DOHH2 (cell line): Measurements from ENCODE around the gene EDN1.
"Not testable (repeated sequence)": the region's sequence is repeated elsewhere in the genome, so short reads cannot be mapped to it uniquely, and the experiment has no call there.

ENCODE experiments used
- H3F3A ChIP-seq: fragments of 200-600 bp; sonication (generic), shearing (Covaris generic); 2 replicates; pipeline ENCODE4 v1.6.0; 2016; ENCODE audit warnings: antibody characterized with exemption, mild to moderate bottlenecking; ENCODE audit not compliant: control insufficient read depth, insufficient read depth
- H3K27ac ChIP-seq: fragments of 200-600 bp; sonication (generic); 2 replicates; pipeline ENCODE4 v1.5.1; 2014; ENCODE audit warnings: low read depth, mild to moderate bottlenecking, low read length, moderate library complexity
- H3K27me3 ChIP-seq: fragments of 200-600 bp; sonication (generic); 2 replicates; pipeline ENCODE4 v1.6.1; 2014; ENCODE audit warnings: mild to moderate bottlenecking, low read length, mixed read lengths; ENCODE audit not compliant: control insufficient read depth
- H3K36me3 ChIP-seq: fragments of 200-600 bp; sonication (generic); 2 replicates; pipeline ENCODE4 v1.6.1; 2014; ENCODE audit warnings: mild to moderate bottlenecking, low read length, moderate library complexity, mixed read lengths; ENCODE audit not compliant: control insufficient read depth
- H3K4me1 ChIP-seq: fragments of 200-600 bp; sonication (generic); 2 replicates; pipeline ENCODE4 v1.6.1; 2014; ENCODE audit warnings: mild to moderate bottlenecking, low read length, mixed read lengths; ENCODE audit not compliant: control insufficient read depth
- H3K4me2 ChIP-seq: fragments of 200-600 bp; sonication (generic); 2 replicates; pipeline ENCODE4 v1.6.0; 2014; ENCODE audit warnings: mild to moderate bottlenecking, low read length, moderate library complexity
- H3K4me3 ChIP-seq: fragments of 200-600 bp; sonication (generic); 2 replicates; pipeline ENCODE4 v1.5.1; 2014; ENCODE audit warnings: mild to moderate bottlenecking, low read length, mixed read lengths
- H3K79me2 ChIP-seq: fragments of 200-600 bp; sonication (generic); 2 replicates; pipeline ENCODE4 v1.6.1; 2014; ENCODE audit warnings: mild to moderate bottlenecking, low read length, mixed read lengths; ENCODE audit not compliant: control insufficient read depth
- H3K9me2 ChIP-seq: fragments of 200-600 bp; sonication (generic); replicated peaks from 2 replicates; pipeline ENCODE4 v1.6.1; 2014; ENCODE audit warnings: mild to moderate bottlenecking, low read length, mixed read lengths; ENCODE audit not compliant: control insufficient read depth
- H3K9me3 ChIP-seq: fragments of 200-600 bp; sonication (generic); 2 replicates; pipeline ENCODE4 v1.6.1; 2014; ENCODE audit warnings: antibody characterized with exemption, low read length, mixed read lengths; ENCODE audit not compliant: control insufficient read depth, insufficient read depth
- H4K20me1 ChIP-seq: fragments of 200-600 bp; sonication (generic); 2 replicates; pipeline ENCODE4 v1.6.0; 2014; ENCODE audit warnings: low read depth, mild to moderate bottlenecking, antibody characterized with exemption, low read length, moderate library complexity; ENCODE audit not compliant: control insufficient read depth, insufficient read depth
- EZH2phosphoT487 ChIP-seq: fragments of 200-600 bp; sonication (generic); IDR thresholded peaks from 2 replicates; pipeline ENCODE4 v1.6.1; 2017; ENCODE audit warnings: borderline replicate concordance, mild to moderate bottlenecking, antibody characterized with exemption, low read length, moderate library complexity, mixed read lengths
- TF ChIP-seq, protein P1 (sequence below): fragments of 200-600 bp; sonication (generic); IDR thresholded peaks from one replicate; pipeline ENCODE4 v1.5.1; 2014; ENCODE audit warnings: antibody characterized with exemption, mild to moderate bottlenecking, low read depth, low read length; ENCODE audit not compliant: poor library complexity, severe bottlenecking

EDN1 gene

DNA sequence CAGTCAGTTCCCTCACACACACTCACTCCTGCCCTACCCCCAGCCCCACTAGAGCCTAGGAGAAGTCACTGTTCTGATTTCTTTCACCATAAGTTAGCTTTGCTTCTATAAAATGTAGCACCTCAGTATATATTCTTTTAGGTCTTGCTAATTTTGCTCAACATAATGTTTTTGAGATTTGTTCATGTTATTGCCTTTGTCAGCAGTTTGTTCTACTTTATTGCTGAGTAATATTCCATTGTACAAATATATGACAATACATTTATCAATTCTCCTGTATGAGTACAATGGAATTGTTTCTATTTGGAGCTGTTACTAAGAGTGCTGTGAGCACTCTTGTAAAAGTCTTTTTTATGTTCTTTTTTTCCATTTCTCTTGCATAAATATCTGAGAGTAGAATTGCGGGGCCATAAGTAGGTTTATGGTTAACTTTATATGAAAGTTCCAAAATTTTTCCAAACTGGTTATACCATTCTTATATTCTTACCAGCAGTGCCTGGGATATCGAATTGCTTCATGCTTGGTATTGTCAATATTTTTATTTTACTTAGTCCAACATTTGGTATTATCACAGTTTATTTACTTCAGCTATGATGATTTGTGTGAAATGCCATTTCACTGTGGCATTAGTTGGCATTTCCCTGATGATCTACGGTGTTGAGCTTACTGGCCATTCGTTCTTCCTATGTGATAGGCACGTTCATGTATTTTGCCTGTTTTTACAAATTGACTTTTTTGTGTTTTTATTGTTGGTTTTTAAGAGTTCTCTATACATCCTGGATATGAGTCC lies 25.3 kb downstream of the EDN1 start:
- H3K79me2 ChIP-seq = no peaks in the 10 kb centered on the region
- no peak overlapping the region for H3K27ac ChIP-seq
- no peaks in the 10 kb centered on the region for H3K9me3 ChIP-seq

DNA sequence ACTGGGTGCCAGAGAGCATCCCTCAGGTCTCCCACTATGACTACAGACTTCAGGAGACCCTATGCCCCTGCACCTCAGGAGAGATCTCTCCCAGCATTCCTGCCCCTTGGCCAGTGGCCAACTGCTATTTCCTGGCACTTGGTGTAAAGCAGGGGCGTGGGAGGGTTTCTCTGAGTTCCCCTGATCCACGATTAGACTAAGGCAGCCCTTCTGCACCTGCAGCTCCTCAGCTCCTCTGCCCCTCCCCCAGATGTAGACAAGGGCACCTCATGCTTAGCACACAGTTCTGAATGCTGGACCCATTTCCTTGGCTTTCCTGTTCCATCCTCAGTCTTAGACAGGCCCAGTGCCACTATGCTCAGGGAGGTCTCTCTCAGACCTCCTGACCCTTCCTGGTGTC lies 28.6 kb downstream of the EDN1 start:
- H3F3A ChIP-seq = no peaks in the 10 kb centered on the region
- H3K4me1 ChIP-seq = no peaks in the 10 kb centered on the region
- no peaks in the 10 kb centered on the region for H3K79me2 ChIP-seq
- no peaks in the 10 kb centered on the region for H3K9me3 ChIP-seq
- H3K27ac ChIP-seq = no peak overlapping the region
- no peak overlapping the region for H3K4me2 ChIP-seq
- TF ChIP-seq, protein P1, sequence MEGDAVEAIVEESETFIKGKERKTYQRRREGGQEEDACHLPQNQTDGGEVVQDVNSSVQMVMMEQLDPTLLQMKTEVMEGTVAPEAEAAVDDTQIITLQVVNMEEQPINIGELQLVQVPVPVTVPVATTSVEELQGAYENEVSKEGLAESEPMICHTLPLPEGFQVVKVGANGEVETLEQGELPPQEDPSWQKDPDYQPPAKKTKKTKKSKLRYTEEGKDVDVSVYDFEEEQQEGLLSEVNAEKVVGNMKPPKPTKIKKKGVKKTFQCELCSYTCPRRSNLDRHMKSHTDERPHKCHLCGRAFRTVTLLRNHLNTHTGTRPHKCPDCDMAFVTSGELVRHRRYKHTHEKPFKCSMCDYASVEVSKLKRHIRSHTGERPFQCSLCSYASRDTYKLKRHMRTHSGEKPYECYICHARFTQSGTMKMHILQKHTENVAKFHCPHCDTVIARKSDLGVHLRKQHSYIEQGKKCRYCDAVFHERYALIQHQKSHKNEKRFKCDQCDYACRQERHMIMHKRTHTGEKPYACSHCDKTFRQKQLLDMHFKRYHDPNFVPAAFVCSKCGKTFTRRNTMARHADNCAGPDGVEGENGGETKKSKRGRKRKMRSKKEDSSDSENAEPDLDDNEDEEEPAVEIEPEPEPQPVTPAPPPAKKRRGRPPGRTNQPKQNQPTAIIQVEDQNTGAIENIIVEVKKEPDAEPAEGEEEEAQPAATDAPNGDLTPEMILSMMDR = no peak
- TF ChIP-seq EZH2phosphoT487 = no peak
- H3K27me3 ChIP-seq = peaks cover 2% of the 10 kb centered on the region; the same call in 1 of the 2 replicates
- H3K9me2 ChIP-seq = no peaks in the 10 kb centered on the region
- no peak overlapping the region for H3K4me3 ChIP-seq
- no peaks in the 10 kb centered on the region for H4K20me1 ChIP-seq
- no peaks in the 10 kb centered on the region for H3K36me3 ChIP-seq

More for the DNA sequence above, 25.3 kb downstream of the EDN1 start:
- TF ChIP-seq, protein P1 = no peak
- TF ChIP-seq EZH2phosphoT487 = no peak
- Histone ChIP-seq H3K36me3 (no peaks in the 10 kb centered on the region), H3K4me2 (no peak overlapping the region), H3K9me2 (no peaks in the 10 kb centered on the region), H3K4me3 (no peak overlapping the region), H4K20me1 (no peaks in the 10 kb centered on the region), H3F3A (no peaks in the 10 kb centered on the region), H3K27me3 (peaks cover 2% of the 10 kb centered on the region; the same call in 1 of the 2 replicates), H3K4me1 (no peaks in the 10 kb centered on the region)

GRCh38 chr6:12320074-12320473 lies 29.9 kb downstream of the EDN1 start:
- H3K36me3 ChIP-seq, H3K9me3 ChIP-seq, H3K4me2 ChIP-seq, H3K4me3 ChIP-seq, H3K79me2 ChIP-seq, H4K20me1 ChIP-seq, H3K27ac ChIP-seq, H3F3A ChIP-seq, H3K27me3 ChIP-seq, H3K4me1 ChIP-seq, H3K9me2 ChIP-seq: not testable (repeated sequence)

DNA sequence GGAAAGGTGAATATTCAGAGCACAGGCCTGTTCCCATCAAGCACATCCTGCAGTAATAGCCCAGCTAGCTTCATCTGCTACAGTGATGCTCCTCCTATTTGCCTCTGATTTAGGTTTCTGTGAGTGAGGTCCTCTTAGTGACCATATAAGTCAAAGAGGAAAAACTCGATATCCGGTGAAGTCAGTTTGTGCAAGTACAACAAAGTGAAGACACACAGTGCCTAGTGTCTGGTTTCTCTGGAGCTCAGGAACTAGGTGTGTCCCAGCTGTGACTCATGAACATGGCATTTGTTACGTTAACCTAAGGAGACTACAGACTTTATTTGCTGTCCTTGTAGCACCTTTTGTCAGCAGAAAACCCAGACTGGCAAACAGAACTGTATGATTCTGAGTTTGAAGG lies 33.9 kb downstream of the EDN1 start:
- Histone ChIP-seq H3K4me3 (no peak overlapping the region), H3F3A (no peaks in the 10 kb centered on the region), H3K9me2 (no peaks in the 10 kb centered on the region), H3K79me2 (no peaks in the 10 kb centered on the region), H3K9me3 (no peaks in the 10 kb centered on the region), H3K4me2 (no peak overlapping the region), H3K27ac (no peak overlapping the region), H3K27me3 (no peaks in the 10 kb centered on the region; the same call in 1 of the 2 replicates), H3K4me1 (no peaks in the 10 kb centered on the region), H3K36me3 (no peaks in the 10 kb centered on the region), H4K20me1 (no peaks in the 10 kb centered on the region)
- TF ChIP-seq EZH2phosphoT487 = no peak
- TF ChIP-seq, protein P1 = no peak
